ENCODE measurements around the gene HMCN2. TPM values are rescaled to one million over a fixed set of nuclear protein-coding genes. Genes with fewer than 3 reads are reported as not detected.
A peak's percentile ranks its signal among the peaks of the same experiment; 100 is the strongest.

HMCN2 gene
- total and polyA plus RNA-seq, 4 donors: 0.24 to 1.8 (median 0.29) TPM

- Histone ChIP-seq H3K9me3 (ENCODE audit: control insufficient read depth in 4 of 4, low read length in 3 of 4) (no peaks in the 10 kb centered on the region), H3K27ac (ENCODE audit: low read depth in 1 of 2, low read length in 2 of 2) (no peak overlapping the region), H3K4me1 (ENCODE audit: control insufficient read depth in 4 of 4, insufficient read depth in 4 of 4, low read length in 3 of 4) (peaks cover 26 to 61% (median 46%) of the 10 kb centered on the region in 4 donors), H3K9ac (ENCODE audit: low read depth in 1 of 2, low read length in 2 of 2) (no peak overlapping the region), H3K36me3 (ENCODE audit: control insufficient read depth in 4 of 4, insufficient read depth in 3 of 4, low read depth in 1 of 4, low read length in 3 of 4) (peaks cover 2 to 17% (median 10%) of the 10 kb centered on the region in 4 donors), H3K4me3 (ENCODE audit: low read depth in 1 of 3, low read length in 3 of 3) (no peak overlapping the region), H3K27me3 (ENCODE audit: control insufficient read depth in 4 of 4, insufficient read depth in 4 of 4, low read length in 3 of 4) (no peaks in the 10 kb centered on the region)
- no peak for DNase-seq (ENCODE audit: low spot score)
- TF ChIP-seq MAX (IDR thresholded peaks at IDR 0.05): no peak
- WGBS: 64% methylated on average over 3 of the region's 3 CpGs
Observed at GRCh38 chr9:130454812-130455325, 189.3 kb downstream of the HMCN2 start.

- Histone ChIP-seq H3K27me3 (ENCODE audit: control insufficient read depth in 4 of 4, insufficient read depth in 4 of 4, low read length in 3 of 4) (no peaks in the 10 kb centered on the region), H3K36me3 (ENCODE audit: control insufficient read depth in 4 of 4, insufficient read depth in 3 of 4, low read depth in 1 of 4, low read length in 3 of 4) (peaks cover 2 to 38% (median 21%) of the 10 kb centered on the region in 4 donors), H3K4me3 (ENCODE audit: low read depth in 1 of 3, low read length in 3 of 3) (no peak overlapping the region), H3K4me1 (ENCODE audit: control insufficient read depth in 4 of 4, insufficient read depth in 4 of 4, low read length in 3 of 4) (peaks cover 9 to 55% (median 24%) of the 10 kb centered on the region in 4 donors), H3K9me3 (ENCODE audit: control insufficient read depth in 4 of 4, low read length in 3 of 4) (no peaks in the 10 kb centered on the region), H3K27ac (ENCODE audit: low read depth in 1 of 2, low read length in 2 of 2) (peak overlapping the region; percentile 65 to 83), H3K9ac (ENCODE audit: low read depth in 1 of 2, low read length in 2 of 2) (no peak overlapping the region)
- no peak for TF ChIP-seq JUND (IDR thresholded peaks at IDR 0.05)
- no peak for TF ChIP-seq CTCF (IDR thresholded peaks at IDR 0.05; ENCODE audit: low read depth, low read length, missing input control)
- 90% methylated on average over 23 of the region's 23 CpGs for WGBS
- no peak for DNase-seq (ENCODE audit: low spot score)
Observed at GRCh38 chr9:130458027-130458803, 192.7 kb downstream of the HMCN2 start.

GRCh38 chr9:130458804-130459067 is 193.2 kb downstream of the HMCN2 start:
- Histone ChIP-seq H3K4me3 (ENCODE audit: low read depth in 1 of 3, low read length in 3 of 3) (no peak overlapping the region), H3K9me3 (ENCODE audit: control insufficient read depth in 4 of 4, low read length in 3 of 4) (no peaks in the 10 kb centered on the region), H3K36me3 (ENCODE audit: control insufficient read depth in 4 of 4, insufficient read depth in 3 of 4, low read depth in 1 of 4, low read length in 3 of 4) (peaks cover 2 to 40% (median 22%) of the 10 kb centered on the region in 4 donors), H3K4me1 (ENCODE audit: control insufficient read depth in 4 of 4, insufficient read depth in 4 of 4, low read length in 3 of 4) (peaks cover 7 to 57% (median 25%) of the 10 kb centered on the region in 4 donors), H3K27ac (ENCODE audit: low read depth in 1 of 2, low read length in 2 of 2) (peak overlapping the region; percentile 65 to 83), H3K27me3 (ENCODE audit: control insufficient read depth in 4 of 4, insufficient read depth in 4 of 4, low read length in 3 of 4) (no peaks in the 10 kb centered on the region), H3K9ac (ENCODE audit: low read depth in 1 of 2, low read length in 2 of 2) (no peak overlapping the region)
- TF ChIP-seq TAF1 (conservative IDR thresholded peaks at IDR 0.05) (no peak), HNF4G (IDR thresholded peaks at IDR 0.05) (peak; percentile 29), RXRA (IDR thresholded peaks at IDR 0.05) (peak in 1 of 2 donors; percentile 11), HNF4A (conservative IDR thresholded peaks at IDR 0.05) (peak in 1 of 2 donors; percentile 60), CTCF (IDR thresholded peaks at IDR 0.05; ENCODE audit: low read depth, low read length, missing input control) (no peak)
- no peak for DNase-seq (ENCODE audit: low spot score)
- 52% methylated on average over 5 of the region's 5 CpGs for WGBS

Data from liver (tissue), 9 donors.